Mesodermal cell (in vitro differentiated cells): ENCODE results near the gene TMEM100.
"Not testable (repeated sequence)": the region's sequence is repeated elsewhere in the genome, so short reads cannot be mapped to it uniquely, and the experiment has no call there.

Experiments
- H3K27ac ChIP-seq: 2 replicates; pipeline ENCODE4 v1.7.0; 2013; ENCODE audit warnings: mild to moderate bottlenecking, low read depth, low read length, moderate library complexity; ENCODE audit not compliant: severe bottlenecking
- H3K36me3 ChIP-seq: 2 replicates; pipeline ENCODE4 v1.7.1; 2013; ENCODE audit warnings: mild to moderate bottlenecking, low read length, moderate library complexity; ENCODE audit not compliant: control insufficient read depth, insufficient read depth
- H3K4me1 ChIP-seq: one replicate; pipeline ENCODE4 v1.7.1; 2013; ENCODE audit warnings: mild to moderate bottlenecking, low read length; ENCODE audit not compliant: insufficient read depth, control insufficient read depth, poor library complexity, severe bottlenecking
- H3K4me3 ChIP-seq: 2 replicates; pipeline ENCODE4 v1.7.0; 2013; ENCODE audit warnings: low read length, control low read depth, mild to moderate bottlenecking; ENCODE audit not compliant: insufficient read depth, poor library complexity, severe bottlenecking; ENCODE audit errors: extremely low read depth
- H3K9me3 ChIP-seq: 2 replicates; pipeline ENCODE4 v1.7.1; 2013; ENCODE audit warnings: mild to moderate bottlenecking, low read length, moderate library complexity; ENCODE audit not compliant: control insufficient read depth
- WGBS, 2 experiments: methylation state at CpG; one replicate each; pipeline ENCODE4 v1.1.5; 2013; ENCODE audit warnings: missing lambda C conversion rate in 2 of 2; ENCODE audit not compliant: insufficient coverage in 2 of 2; 5-methylcytosine and 5-hydroxymethylcytosine counted together

TMEM100 gene

DNA sequence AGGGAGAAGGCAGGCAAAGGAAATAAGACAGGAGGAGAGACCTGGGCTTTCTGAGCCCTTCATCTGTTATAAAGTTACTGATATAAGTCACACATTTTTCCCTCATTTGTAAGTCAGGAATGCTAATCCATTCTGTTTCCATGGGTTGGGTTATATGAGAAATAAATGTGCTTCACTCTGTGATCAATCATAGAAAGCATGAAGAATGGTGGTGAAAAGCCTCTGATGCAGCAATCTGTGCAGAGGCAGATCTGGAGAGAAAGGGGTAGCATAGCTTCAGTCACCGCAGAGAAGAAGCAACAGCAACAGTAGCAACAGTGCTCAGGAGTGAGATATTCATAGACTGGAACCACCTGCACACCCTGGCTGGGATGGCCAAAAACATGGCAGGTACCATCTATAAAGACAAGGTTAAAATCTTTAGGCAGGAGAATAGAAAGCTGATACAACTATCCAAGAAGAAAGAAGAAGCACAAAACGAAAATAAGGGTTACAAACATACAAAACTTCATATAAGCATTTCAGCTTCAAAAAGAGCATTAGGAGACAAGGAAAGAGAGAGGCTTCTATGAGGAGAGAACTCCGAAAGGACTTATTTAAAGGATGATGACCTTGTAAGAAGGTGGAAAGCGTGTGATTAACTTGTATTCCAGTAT, 41.9 kb downstream of the TMEM100 start:
- Histone ChIP-seq H3K9me3 (no peaks in the 10 kb centered on the region), H3K4me1 (no peaks in the 10 kb centered on the region), H3K36me3 (no peaks in the 10 kb centered on the region), H3K4me3 (no peak overlapping the region), H3K27ac (no peak overlapping the region)
- 75 to 83% methylated on average over 1 to 2 of the region's 4 CpGs for WGBS, 2 experiments

DNA sequence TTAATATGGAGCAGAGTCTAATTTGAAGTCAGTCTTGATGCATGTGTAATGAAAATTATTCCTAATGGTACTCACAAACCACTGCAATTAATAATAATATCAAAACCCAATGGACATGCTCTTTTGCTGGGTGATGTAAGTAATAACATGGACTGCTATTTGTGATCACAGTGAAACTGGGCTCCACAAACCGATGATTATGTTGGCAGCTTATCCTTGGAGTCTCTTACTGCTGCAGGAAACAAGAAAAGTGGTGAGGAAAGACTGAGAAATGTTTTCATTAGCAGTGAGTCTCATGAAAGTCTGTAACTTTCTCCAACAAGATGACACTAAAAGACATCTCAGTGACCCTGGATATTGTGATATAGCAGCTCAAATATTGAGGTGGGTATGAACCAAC, 45.2 kb downstream of the TMEM100 start:
- Histone ChIP-seq H3K4me1 (no peaks in the 10 kb centered on the region), H3K9me3 (no peaks in the 10 kb centered on the region), H3K4me3 (no peak overlapping the region), H3K27ac (no peak overlapping the region), H3K36me3 (no peaks in the 10 kb centered on the region)
- WGBS, 2 experiments = 23% methylated on average over 1 of the region's 1 CpG; no CpG with 5 or more reads in 1 of the 2 experiments

- no peaks in the 10 kb centered on the region for H3K36me3 ChIP-seq
- H3K4me1 ChIP-seq = no peaks in the 10 kb centered on the region
- H3K27ac ChIP-seq = no peak overlapping the region
- 89% methylated on average over 1 of the region's 1 CpG; no CpG with 5 or more reads in 1 of the 2 experiments for WGBS, 2 experiments
- H3K9me3 ChIP-seq = no peaks in the 10 kb centered on the region
- H3K4me3 ChIP-seq = no peak overlapping the region
These were observed 46.4 kb downstream of the TMEM100 start for GRCh38 chr17:55676274-55676673.

GRCh38 chr17:55673743-55674506, 48.7 kb downstream of the TMEM100 start:
- Histone ChIP-seq H3K9me3 (no peaks in the 10 kb centered on the region), H3K4me3 (no peak overlapping the region), H3K36me3 (no peaks in the 10 kb centered on the region), H3K27ac (no peak overlapping the region), H3K4me1 (peaks cover 4% of the 10 kb centered on the region)
- WGBS, 2 experiments = 81 to 100% methylated on average over 3 of the region's 3 CpGs

GRCh38 chr17:55672585-55673501, 49.8 kb downstream of the TMEM100 start:
- H3K9me3 ChIP-seq = no peaks in the 10 kb centered on the region
- H3K4me1 ChIP-seq = peaks cover 11% of the 10 kb centered on the region

GRCh38 chr17:55672010-55672409, 50.7 kb downstream of the TMEM100 start:
- H3K36me3 ChIP-seq = not testable (repeated sequence)

More at GRCh38 chr17:55672585-55673501, 49.8 kb downstream of the TMEM100 start:
- Histone ChIP-seq H3K4me3 (no peak overlapping the region), H3K36me3 (no peaks in the 10 kb centered on the region), H3K27ac (no peak overlapping the region)
- 89 to 93% methylated on average over 3 of the region's 3 CpGs for WGBS, 2 experiments

More at GRCh38 chr17:55672010-55672409, 50.7 kb downstream of the TMEM100 start:
- H3K9me3 ChIP-seq, H3K4me3 ChIP-seq, H3K27ac ChIP-seq: not testable (repeated sequence)
- H3K4me1 ChIP-seq = peaks cover 13% of the 10 kb centered on the region
